Measurements from ENCODE around the gene VTI1A. TPM values are rescaled to one million over a fixed set of nuclear protein-coding genes. Genes with fewer than 3 reads are reported as not detected.
A peak's percentile ranks its signal among the peaks of the same experiment; 100 is the strongest.
"Not testable (repeated sequence)": the region's sequence is repeated elsewhere in the genome, so short reads cannot be mapped to it uniquely, and the experiment has no call there.

The VTI1A gene
- total RNA-seq, 2 donors from 2014 or later, result 20.6 to 22.0 TPM

DNA sequence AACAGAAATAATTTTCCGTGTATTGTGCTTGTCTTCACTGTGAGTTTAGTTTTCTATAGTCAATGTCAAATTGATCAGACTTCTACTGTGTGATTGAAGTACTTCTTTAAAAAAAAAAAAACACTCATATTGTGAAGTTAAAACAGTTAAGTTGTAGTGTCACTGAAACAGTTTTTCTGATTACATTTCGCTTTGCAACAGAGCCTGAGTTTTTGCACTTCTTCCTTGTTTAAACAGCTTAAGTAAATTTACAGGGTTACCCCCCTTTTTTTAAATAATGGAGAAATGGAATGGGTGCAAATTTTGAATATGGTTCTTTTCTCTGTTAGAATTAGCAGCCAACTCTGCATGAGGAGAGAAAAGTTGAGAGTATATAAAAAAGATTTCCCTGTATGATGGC lies 117.3 kb downstream of the VTI1A start:
- no peak for ATAC-seq
- intact Hi-C loops (cut with DNase I), result loop anchor here in 1 of 2 donors (10.0 kb wide), 1 partner anchor 820 kb away; no protein-coding TSS in a partner anchor
- DNase-seq, result no peak

DNA sequence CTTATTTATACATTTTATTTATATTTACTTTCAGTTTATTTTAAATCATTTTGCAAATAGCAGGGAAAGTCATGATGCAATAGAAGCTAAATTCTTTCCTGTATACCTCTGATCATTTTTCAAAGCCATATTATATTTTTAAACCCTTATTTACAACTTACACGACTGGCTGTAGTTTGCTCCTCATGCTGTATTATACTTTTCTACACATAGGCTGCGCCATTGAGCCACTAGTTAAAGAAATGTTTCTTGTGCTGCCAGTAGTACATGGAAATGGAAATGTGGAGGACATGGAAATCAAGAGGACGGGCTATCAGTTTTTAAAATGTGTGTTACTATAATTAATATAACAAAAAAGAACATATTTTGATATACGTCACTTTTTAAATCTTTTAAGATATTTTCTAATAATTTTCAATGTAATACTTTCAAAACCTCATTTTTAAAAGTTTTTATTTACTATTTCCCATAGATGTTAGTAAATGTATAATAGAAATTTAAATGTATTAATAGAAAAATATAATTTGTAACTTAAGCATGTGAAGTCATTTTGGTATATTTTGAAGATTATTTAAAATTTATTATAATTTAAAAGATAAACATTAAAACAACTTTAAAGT lies 118.5 kb downstream of the VTI1A start:
- intact Hi-C loops (cut with DNase I), result loop anchor here in 1 of 2 donors (10.0 kb wide), 1 partner anchor 819 kb away; no protein-coding TSS in a partner anchor
- no peak for DNase-seq
- peak; percentile 41 to 55 for ATAC-seq

DNA sequence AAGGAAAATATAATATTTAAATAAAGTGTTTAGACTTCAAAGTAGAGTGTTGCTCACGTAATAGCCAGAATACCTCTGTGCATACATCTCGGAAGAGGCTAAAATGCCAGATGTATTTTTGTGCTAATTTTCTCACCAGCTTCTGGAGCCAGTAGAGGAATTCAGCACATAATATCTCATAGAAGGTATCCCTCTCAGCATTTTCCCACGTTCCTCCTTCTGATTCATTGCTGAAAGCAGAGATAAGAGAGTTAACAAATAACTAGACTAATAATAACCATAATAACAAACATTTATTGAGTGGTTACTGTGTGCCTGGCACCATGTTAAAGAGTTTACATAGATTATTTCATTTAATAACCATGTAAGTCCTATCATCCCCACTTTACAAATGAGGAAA lies 123.6 kb downstream of the VTI1A start:
- intact Hi-C loops (cut with DNase I), result no loop called here
- ATAC-seq, result no peak
- DNase-seq, result no peak

DNA sequence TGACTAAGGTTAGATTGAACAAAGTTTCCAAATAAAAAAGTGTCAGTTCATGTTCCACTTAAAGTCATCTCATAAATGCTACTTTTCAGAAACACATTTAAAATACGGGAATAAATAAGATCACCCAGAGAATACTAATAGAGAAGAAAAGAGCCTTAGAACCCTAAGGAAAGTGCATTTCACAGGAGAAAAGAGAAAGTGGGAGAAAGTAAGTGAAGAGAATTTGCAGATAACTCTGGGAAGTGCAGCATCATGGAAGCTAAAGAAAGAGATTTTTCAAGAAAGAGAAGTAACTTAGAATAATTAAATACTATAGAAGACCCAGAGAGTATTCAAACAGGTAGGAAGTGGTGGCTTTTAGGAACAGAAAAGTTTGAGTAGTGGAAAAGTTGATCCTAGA lies 132.6 kb downstream of the VTI1A start:
- intact Hi-C loops (cut with DNase I), result no loop called here
- no peak for ATAC-seq
- no peak for DNase-seq

- DNase-seq (no peak), ATAC-seq (no peak)
- intact Hi-C loops (cut with DNase I), result no loop called here
Measured at GRCh38 chr10:112580267-112580666, 133.3 kb downstream of the VTI1A start.

DNA sequence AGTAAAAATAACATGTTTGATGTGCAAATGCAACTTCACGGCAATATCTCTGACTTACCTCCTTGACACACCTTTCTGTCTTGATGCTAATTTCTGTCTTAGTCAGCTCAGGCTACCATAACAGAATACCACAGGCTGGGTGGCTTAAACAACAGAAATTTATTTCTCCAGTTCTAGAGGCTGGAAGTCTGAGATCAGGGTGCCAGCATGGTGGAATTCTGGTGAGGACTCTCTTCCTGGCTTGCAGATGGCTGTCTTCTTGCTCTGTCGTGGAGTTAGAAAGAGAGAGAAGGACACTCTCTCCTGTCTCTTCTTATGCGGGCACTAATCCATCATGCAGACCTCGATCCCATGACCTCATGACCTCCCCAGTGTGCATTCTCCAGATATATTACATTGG lies 134.9 kb downstream of the VTI1A start:
- intact Hi-C loops (cut with DNase I), result no loop called here
- no peak for ATAC-seq
- DNase-seq, result no peak

DNA sequence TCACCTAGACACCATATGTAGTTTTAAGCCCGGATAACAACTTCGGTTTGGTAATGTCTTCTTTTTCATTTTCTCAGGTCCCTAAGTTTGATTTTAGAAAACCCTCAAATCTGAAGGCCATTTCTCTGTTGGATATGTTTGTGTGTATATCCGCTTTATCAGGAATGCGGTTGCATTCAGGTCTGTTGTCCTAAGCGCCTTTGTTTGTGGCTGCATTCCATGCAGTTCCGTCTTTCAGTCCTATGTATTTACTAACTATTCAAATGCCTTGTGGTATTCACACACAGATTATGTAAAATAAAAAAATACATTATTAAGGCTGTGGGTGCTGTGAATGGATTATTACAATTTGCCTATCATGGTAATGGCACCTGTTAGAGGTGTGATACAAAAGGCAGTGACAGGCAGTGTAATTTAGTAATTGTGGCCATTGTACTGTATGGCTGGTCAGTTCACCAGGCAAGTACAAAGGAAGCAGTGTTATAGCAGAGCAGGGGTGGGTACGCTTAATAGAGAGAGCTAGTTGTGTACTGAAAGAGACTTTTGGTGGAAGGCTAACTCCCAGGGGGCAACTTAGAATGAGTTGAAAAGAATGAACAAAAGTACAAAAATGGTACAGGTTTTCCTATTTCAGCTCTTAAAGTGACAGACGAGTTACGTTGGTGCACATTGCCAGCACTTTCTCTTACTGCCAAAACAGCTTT lies 136.4 kb downstream of the VTI1A start:
- ATAC-seq (no peak), DNase-seq (no peak)
- intact Hi-C loops (cut with DNase I), result no loop called here

- intact Hi-C loops (cut with DNase I), result no loop called here
- no peak for ATAC-seq
- DNase-seq, result no peak
Measured at GRCh38 chr10:112584276-112584675, 137.3 kb downstream of the VTI1A start.

- ATAC-seq (peak in 1 of 2 donors; percentile 81), DNase-seq (no peak)
- intact Hi-C loops (cut with DNase I), result no loop called here
Measured at GRCh38 chr10:112585126-112585525, 138.1 kb downstream of the VTI1A start.

DNA sequence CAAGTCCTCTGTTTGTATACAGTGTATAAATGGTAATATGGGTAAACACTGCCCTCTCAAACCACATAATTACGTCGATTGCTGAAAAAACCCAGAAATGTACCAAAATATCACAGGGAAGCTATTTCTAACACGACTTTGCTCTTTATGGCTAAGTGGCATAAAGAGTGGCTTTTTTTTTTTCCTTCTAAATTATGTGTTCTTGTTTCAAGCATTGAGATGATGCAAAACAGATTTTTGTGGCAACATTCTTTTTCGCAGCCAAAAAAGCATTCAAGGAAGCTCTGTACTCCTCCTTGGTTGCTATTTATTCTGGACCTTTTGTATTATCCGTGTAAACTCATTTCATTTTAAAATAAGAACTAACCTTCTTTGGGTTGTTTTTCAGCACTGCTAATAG lies 138.9 kb downstream of the VTI1A start:
- DNase-seq, result no peak
- intact Hi-C loops (cut with DNase I), result no loop called here
- no peak for ATAC-seq

DNA sequence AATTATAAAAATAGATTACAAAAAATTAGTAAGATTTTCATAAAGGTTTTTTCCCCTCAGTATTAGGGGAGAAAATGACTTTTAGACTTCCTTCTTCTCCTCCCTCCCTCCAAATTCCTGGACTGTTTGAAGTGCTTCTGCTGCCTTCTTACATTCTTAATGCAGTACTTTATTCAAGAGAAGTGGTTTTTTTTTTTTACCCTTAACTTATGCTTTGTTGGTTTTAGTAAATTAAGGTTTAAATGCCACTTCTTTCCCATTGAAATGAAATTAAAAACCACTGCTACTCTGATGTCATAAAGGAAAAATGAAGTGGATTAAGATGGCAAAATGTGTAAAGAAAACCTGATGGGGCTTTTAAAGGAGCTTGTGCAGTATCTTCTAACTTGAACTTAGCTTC lies 140.7 kb downstream of the VTI1A start:
- no peak for ATAC-seq
- intact Hi-C loops (cut with DNase I), result no loop called here
- no peak for DNase-seq

DNA sequence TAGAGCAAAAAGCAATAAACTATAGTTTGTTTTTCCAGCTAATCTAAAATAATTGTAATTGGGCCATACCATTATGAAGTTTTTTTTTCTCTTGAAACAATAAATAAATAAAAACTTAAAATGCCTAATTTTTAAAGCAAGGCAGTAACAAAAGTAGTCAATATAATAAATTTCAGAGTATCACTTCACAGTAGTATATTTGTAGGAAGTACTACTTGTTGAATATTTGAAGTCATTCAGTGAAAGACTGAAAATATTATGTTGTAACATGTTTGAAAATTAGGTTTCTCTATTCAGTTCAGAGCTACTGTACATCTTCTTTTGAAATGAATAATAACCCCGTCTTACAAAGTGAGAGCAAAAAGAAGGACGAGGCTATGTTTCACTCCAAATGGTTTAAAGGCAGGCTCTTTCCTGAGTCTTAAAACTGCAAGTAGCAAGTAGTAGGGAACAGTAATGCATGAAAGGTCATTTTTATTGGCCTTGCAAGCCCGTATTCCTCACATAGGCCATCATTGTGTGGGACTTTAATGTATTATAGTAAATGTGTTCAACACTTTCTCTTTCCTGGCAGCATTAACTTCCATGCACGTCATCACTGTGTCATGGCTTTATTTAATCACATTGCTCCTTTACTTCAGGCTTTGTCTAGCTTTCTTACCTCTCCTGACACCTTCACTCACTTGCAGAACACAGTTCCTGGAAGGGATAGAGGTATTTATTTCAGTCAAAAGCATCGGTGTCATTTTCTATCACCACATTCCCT lies 141.4 kb downstream of the VTI1A start:
- DNase-seq, result no peak
- intact Hi-C loops (cut with DNase I), result no loop called here
- no peak for ATAC-seq

- intact Hi-C loops (cut with DNase I), result no loop called here
- ATAC-seq (no peak), DNase-seq (no peak)
Measured at GRCh38 chr10:112589081-112589480, 142.1 kb downstream of the VTI1A start.

DNA sequence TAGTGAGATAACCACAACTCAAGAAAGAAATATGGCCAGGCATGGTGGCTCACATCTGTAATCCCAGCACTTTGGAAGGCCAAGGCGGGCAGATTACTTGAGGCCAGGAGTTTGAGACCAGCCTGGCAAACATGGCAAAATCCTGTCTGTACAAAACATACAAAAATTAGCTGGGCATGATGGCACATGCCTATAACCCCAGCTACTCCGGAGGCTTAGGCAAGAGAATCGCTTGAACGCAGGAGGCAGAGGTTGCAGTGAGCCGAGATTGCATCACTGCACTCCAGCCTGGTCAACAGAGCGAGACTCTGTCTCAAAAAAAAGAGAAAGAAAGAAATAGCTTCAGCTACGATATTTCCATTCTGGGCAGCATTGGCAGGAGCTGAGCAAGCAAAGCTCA lies 143.8 kb downstream of the VTI1A start:
- intact Hi-C loops (cut with DNase I); ATAC-seq; DNase-seq: not testable (repeated sequence)

- intact Hi-C loops (cut with DNase I), result no loop called here
- DNase-seq (no peak), ATAC-seq (no peak)
Measured at GRCh38 chr10:112593023-112593422, 146.0 kb downstream of the VTI1A start.

DNA sequence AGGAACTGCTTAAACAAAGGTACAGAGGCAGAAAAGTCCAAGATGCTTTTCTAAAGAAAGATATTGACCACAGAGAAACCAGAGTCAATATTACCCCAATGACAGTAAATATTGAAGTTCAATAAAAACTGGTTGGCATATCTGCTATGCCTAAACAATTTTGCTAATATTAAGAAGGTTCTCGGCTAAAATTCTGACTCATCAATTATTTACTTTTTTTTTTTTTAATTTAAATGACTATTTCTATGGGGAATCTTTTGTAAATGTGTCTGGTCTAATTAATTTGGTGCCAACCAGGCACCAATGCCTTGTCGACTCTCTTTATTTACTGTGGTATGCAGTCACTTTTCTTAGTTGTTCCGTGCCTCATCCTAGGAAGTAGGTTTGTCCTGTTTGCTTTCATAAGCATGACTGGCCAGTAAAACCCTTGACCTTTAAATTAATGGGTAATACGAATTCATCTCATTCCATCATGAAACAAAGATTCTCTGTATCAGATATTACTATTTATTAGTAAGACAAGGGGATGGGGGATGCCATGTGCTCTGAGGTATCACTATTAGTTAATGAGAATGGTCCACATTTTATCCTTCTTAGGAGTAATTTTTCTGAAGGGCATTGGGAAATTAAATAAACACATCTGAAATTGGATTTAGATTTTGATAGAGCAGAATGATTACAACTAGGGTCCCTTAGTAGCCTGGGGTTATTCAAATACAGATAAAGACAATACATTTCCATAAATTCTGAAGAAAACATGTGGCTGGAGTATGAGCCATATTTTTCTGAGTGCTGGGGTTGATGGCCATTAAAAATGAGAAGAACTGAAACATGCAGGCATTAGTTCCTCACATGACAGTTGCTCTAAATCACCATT lies 154.4 kb downstream of the VTI1A start:
- ATAC-seq, result no peak
- intact Hi-C loops (cut with DNase I), result no loop called here
- no peak for DNase-seq

DNA sequence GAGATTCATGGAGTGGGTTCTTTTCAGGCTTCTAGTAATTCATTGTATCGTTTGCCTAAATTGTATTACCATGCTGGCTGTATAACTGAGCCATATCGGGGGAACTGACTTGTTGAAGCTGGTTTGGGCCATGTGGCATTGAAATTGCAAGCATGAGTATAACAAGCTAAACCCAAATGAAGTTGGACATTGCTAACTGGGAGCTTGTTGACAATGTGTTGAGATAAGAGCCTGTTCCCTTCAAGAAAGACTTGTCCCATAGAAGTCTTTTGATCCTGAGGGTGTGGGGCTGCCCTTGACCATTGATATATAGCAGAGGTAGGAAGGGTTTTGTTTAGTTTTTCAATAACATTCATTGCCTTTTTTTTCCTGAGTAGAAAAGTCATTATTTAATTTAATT lies 156.0 kb downstream of the VTI1A start:
- DNase-seq (no peak), ATAC-seq (no peak)
- intact Hi-C loops (cut with DNase I), result no loop called here

DNA sequence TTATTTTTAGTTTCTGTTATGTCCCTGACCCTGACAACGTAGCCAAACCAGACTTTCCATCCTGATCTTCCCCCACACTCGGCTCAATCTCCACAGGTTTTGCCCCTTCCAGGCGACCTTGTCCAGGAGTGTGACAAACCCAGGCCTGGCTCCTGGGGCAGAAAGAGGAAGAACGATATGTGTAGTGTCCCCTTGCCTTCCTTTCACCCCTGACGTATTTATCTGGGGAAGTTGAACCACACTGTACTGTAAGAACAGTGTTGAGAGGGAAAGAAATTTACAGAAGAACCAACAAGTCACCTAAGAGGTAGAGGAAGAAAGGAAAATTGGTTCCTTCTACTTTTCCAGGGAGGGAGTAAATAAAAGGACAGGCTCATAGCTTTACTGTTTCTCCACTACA lies 158.0 kb downstream of the VTI1A start:
- no peak for DNase-seq
- no peak for ATAC-seq
- intact Hi-C loops (cut with DNase I), result no loop called here

DNA sequence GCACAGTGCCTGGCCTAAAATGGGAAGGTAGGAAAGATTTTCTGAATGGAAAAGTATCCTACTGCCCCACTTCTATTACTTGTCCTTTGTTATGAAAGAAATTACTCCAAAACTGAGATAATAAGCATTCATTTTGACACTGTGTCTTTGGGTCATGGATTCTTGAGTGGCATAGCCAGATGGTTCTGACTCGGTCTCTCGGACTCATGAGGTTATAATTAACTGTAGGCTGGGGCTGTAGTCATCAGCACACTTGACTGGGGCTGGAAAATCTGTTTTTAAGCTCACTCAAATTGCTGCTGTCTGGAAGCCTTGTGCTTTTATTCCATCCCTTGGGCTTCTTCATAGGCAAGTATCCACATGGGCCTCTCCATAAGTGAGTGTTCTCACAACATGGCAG lies 160.5 kb downstream of the VTI1A start:
- ATAC-seq, result no peak
- no peak for DNase-seq
- intact Hi-C loops (cut with DNase I), result no loop called here

Data from left cardiac atrium (tissue), 4 donors.